Activated CD4-positive, alpha-beta T cell treated with anti-CD3 and anti-CD28 coated beads, Interleukin-2, amount 50 U/mL, for 16 hours (primary cell): ENCODE data around the gene CFHR4.
"Not testable (repeated sequence)": the region's sequence is repeated elsewhere in the genome, so short reads cannot be mapped to it uniquely, and the experiment has no call there.

Experiments used
- DNase-seq: peaks from one replicate; pipeline ENCODE4 v3.0.0-alpha.2; 2020

Gene CFHR4

GRCh38 chr1:196941474-196941873 lies 53.6 kb downstream of the CFHR4 start:
- DNase-seq: not testable (repeated sequence)

GRCh38 chr1:196943568-196943967 lies 55.7 kb downstream of the CFHR4 start, which contains the start of gene CFHR2:
CFHR2 (plus strand) TSS chr1:196943738; CDS start chr1:196943881, 143 bp downstream.
- not testable (repeated sequence) for DNase-seq

- DNase-seq: no peak
Observed at GRCh38 chr1:196951711-196952394, 64.0 kb downstream of the CFHR4 start.

- no peak for DNase-seq
Observed at GRCh38 chr1:196954778-196955177, 66.9 kb downstream of the CFHR4 start.

GRCh38 chr1:196955926-196956325 lies 68.1 kb downstream of the CFHR4 start:
- DNase-seq: no peak

- DNase-seq: no peak
Observed at GRCh38 chr1:196960854-196961253, 73.0 kb downstream of the CFHR4 start.
